GM12878 (cell line): ENCODE measurements around the gene KIF25. TPM values are rescaled to one million over a fixed set of nuclear protein-coding genes. Genes with fewer than 3 reads are reported as not detected.

ENCODE experiments used
- ATAC-seq: fragments of 200-7000 bp; cut with Tn5 transposase; 3 replicates; pipeline ENCODE4 v1.9.1; 2020; ENCODE audit warnings: mild to moderate bottlenecking, moderate library complexity
- BruUV-seq: library from RNA; stranded (reverse); fragments of 400-500 nt; replicated peaks from 2 replicates; lab custom pipeline; 2021; lab: Mats Ljungman, UMichigan
- CTCF ChIA-PET: fragments of 300-600 bp; sonication (Branson Sonifier 250); formaldehyde crosslinking; extraction: SDS; loops from one replicate; lab custom pipeline; 2021; ENCODE audit warnings: inconsistent platforms; lab: Yijun Ruan, JAX
- POLR2A ChIA-PET: fragments of 350-600 bp; formaldehyde crosslinking; extraction: SDS; loops from one replicate; lab custom pipeline; 2021; ENCODE audit warnings: inconsistent platforms; lab: Charles Lee
- RAD21 ChIA-PET: fragments of 300-600 bp; sonication (Branson Sonifier 250); formaldehyde crosslinking; loops from one replicate; lab custom pipeline; 2023; ENCODE audit warnings: antibody characterized with exemption; ENCODE audit not compliant: unreplicated experiment; lab: Charles Lee
- SMC1A ChIA-PET: fragments of 300-600 bp; sonication (Branson Sonifier 250); formaldehyde crosslinking; loops from one replicate; lab custom pipeline; 2023; ENCODE audit not compliant: unreplicated experiment, uncharacterized antibody; lab: Charles Lee
- DNase-seq: peaks from one replicate; pipeline ENCODE4 v3.0.0-alpha.2; 2011; ENCODE audit warnings: low read depth, low spot score
- FAIRE-seq: peaks from 3 replicates; lab custom pipeline; 2011; peaks lifted over from hg19 to GRCh38; lab: Jason Lieb, UNC
- H2AFZ ChIP-seq: 2 replicates; pipeline ENCODE4 v1.6.0; 2011; ENCODE audit warnings: low read depth, low read length, control low read depth; ENCODE audit not compliant: control insufficient read depth
- H3K27ac ChIP-seq: 2 replicates; pipeline ENCODE4 v1.5.1; 2011; ENCODE audit warnings: control low read depth; ENCODE audit not compliant: control insufficient read depth, insufficient read depth
- H3K27me3 ChIP-seq, 2 experiments: replicated peaks in 1 of 2; 2 replicates each; pipeline versions ENCODE4 v1.6.0 to v1.6.1; 2011; ENCODE audit warnings: low read length in 1 of 2; ENCODE audit not compliant: control insufficient read depth in 2 of 2, insufficient read depth in 2 of 2
- H3K36me3 ChIP-seq, 2 experiments: 2 replicates each; pipeline ENCODE4 v1.5.1; 2011; ENCODE audit warnings: low read length in 1 of 2; ENCODE audit not compliant: control insufficient read depth in 2 of 2, insufficient read depth in 2 of 2
- H3K4me1 ChIP-seq: 2 replicates; pipeline ENCODE4 v1.6.1; 2011; ENCODE audit warnings: mild to moderate bottlenecking, low read length, moderate library complexity, mixed read lengths; ENCODE audit not compliant: control insufficient read depth, insufficient read depth
- H3K4me2 ChIP-seq: 2 replicates; pipeline ENCODE4 v1.6.0; 2011; ENCODE audit warnings: control low read depth; ENCODE audit not compliant: control insufficient read depth, insufficient read depth
- H3K4me3 ChIP-seq: fragments of 200-600 bp; sonication (generic); 2 replicates; pipeline ENCODE4 v1.5.1; 2016
- H3K79me2 ChIP-seq: 2 replicates; pipeline ENCODE4 v1.6.0; 2011; ENCODE audit warnings: low read length; ENCODE audit not compliant: control insufficient read depth, insufficient read depth
- H3K9ac ChIP-seq: 2 replicates; pipeline ENCODE4 v1.8.0; 2011; ENCODE audit warnings: low read length, control low read depth, mixed read lengths; ENCODE audit not compliant: control insufficient read depth, insufficient read depth
- H3K9me3 ChIP-seq: replicated peaks from 3 replicates; pipeline ENCODE4 v1.5.1; 2011; ENCODE audit warnings: mild to moderate bottlenecking, low read length; ENCODE audit not compliant: control insufficient read depth, insufficient read depth
- H4K20me1 ChIP-seq: 2 replicates; pipeline ENCODE4 v1.6.0; 2011; ENCODE audit not compliant: control insufficient read depth, insufficient read depth
- BCL11A ChIP-seq: IDR thresholded peaks from 2 replicates; pipeline ENCODE4 v1.6.1; 2011; ENCODE audit warnings: low read depth, low read length
- BHLHE40 ChIP-seq, 2 experiments: fragments of 450-650 bp in 1 of 2; IDR thresholded peaks; 2 replicates each; pipeline ENCODE4 v1.6.1; 2011 to 2017; ENCODE audit warnings: low read depth in 2 of 2, borderline replicate concordance in 1 of 2, improper control_type of control experiment in 1 of 2, low read length in 1 of 2, mild to moderate bottlenecking in 1 of 2
- ETV6 ChIP-seq, 2 experiments: fragments of 450-650 bp in 1 of 2; IDR thresholded peaks in 1 of 2; conservative IDR thresholded peaks in 1 of 2; 2 replicates each; pipeline ENCODE4 v1.6.1; 2014; ENCODE audit warnings: antibody characterized with exemption in 1 of 2, borderline replicate concordance in 1 of 2, low read depth in 1 of 2, mild to moderate bottlenecking in 1 of 2, moderate library complexity in 1 of 2
- FOXM1 ChIP-seq: IDR thresholded peaks from 2 replicates; pipeline ENCODE4 v1.6.1; 2012; ENCODE audit warnings: low read depth, mild to moderate bottlenecking, inconsistent platforms, low read length, moderate library complexity
- GABPA ChIP-seq: IDR thresholded peaks from 2 replicates; pipeline ENCODE4 v1.6.1; 2014; ENCODE audit warnings: antibody characterized with exemption, low read depth, mild to moderate bottlenecking, inconsistent platforms
- HDGF ChIP-seq: fragments of 450-650 bp; IDR thresholded peaks from 2 replicates; pipeline ENCODE4 v1.6.1; 2016; ENCODE audit warnings: antibody characterized with exemption
- JUND ChIP-seq: IDR thresholded peaks from 2 replicates; pipeline ENCODE4 v1.6.1; 2012; ENCODE audit warnings: low read depth, mild to moderate bottlenecking, low read length, improper control_type of control experiment, moderate library complexity
- LARP7 ChIP-seq: fragments of 450-650 bp; IDR thresholded peaks from 2 replicates; pipeline ENCODE4 v1.6.1; 2017; ENCODE audit warnings: mild to moderate bottlenecking
- MTA2 ChIP-seq: fragments of 450-650 bp; IDR thresholded peaks from 2 replicates; pipeline ENCODE4 v1.6.1; 2016; ENCODE audit warnings: low read depth, mild to moderate bottlenecking, moderate library complexity
- PML ChIP-seq: IDR thresholded peaks from 2 replicates; pipeline ENCODE4 v1.6.1; 2012; ENCODE audit warnings: low read length, inconsistent platforms
- POLR2AphosphoS2 ChIP-seq: IDR thresholded peaks from 2 replicates; pipeline ENCODE4 v1.6.1; 2011; ENCODE audit warnings: low read depth, mild to moderate bottlenecking, low read length, improper control_type of control experiment, moderate library complexity
- RCOR1 ChIP-seq: conservative IDR thresholded peaks from 2 replicates; pipeline ENCODE4 v1.6.1; 2012; ENCODE audit warnings: low read depth, low read length, improper control_type of control experiment
- SIX5 ChIP-seq: IDR thresholded peaks from 2 replicates; pipeline ENCODE4 v1.6.1; 2011; ENCODE audit warnings: mild to moderate bottlenecking, low read depth, low read length, moderate library complexity; ENCODE audit not compliant: severe bottlenecking
- SMARCA5 ChIP-seq: fragments of 450-650 bp; IDR thresholded peaks from 2 replicates; pipeline ENCODE4 v1.6.1; 2017; ENCODE audit warnings: mild to moderate bottlenecking
- SRF ChIP-seq, 2 experiments: IDR thresholded peaks; 2 replicates each; pipeline ENCODE4 v1.6.1; 2011; ENCODE audit warnings: low read depth in 2 of 2, low read length in 2 of 2, mild to moderate bottlenecking in 1 of 2, moderate library complexity in 1 of 2
- STAT3 ChIP-seq: IDR thresholded peaks from 2 replicates; pipeline ENCODE4 v1.6.1; 2011; ENCODE audit warnings: low read depth, low read length, improper control_type of control experiment
- TAF1 ChIP-seq: IDR thresholded peaks from 2 replicates; pipeline ENCODE4 v1.6.1; 2011; ENCODE audit warnings: mild to moderate bottlenecking, low read depth, low read length, borderline replicate concordance
- ZSCAN29 ChIP-seq: fragments of 450-650 bp; IDR thresholded peaks from 2 replicates; pipeline ENCODE4 v1.6.1; 2017; ENCODE audit warnings: mild to moderate bottlenecking, moderate library complexity
- ZZZ3 ChIP-seq: IDR thresholded peaks from 2 replicates; pipeline ENCODE4 v1.6.1; 2011; ENCODE audit warnings: low read depth; ENCODE audit not compliant: control insufficient read depth, insufficient read length
- WGBS: methylation state at CpG from one replicate; pipeline ENCODE4 v1.1.6; 2016; ENCODE audit warnings: low lambda C conversion rate; ENCODE audit not compliant: insufficient replicate concordance, insufficient coverage; ENCODE audit errors: missing lambda C conversion rate; 5-methylcytosine and 5-hydroxymethylcytosine counted together
- in situ Hi-C: fragments of 300-500 bp; cut with MboI; formaldehyde crosslinking; loops from 9 replicates; pipeline ENCODE4 v1.14.3; 2018; ENCODE audit warnings: mixed read lengths
- intact Hi-C: fragments of 100-400 bp; cut with micrococcal nuclease; formaldehyde crosslinking; loops from one replicate; pipeline ENCODE4 v1.14.2; 2022; ENCODE audit not compliant: unreplicated experiment
- polyA plus RNA-seq, 11 experiments: library from polyadenylated mRNA; depleted of rRNA in 4 of 11; unstranded in 6 of 11; stranded (reverse) in 5 of 11; fragments of >200 nt; fragmentation: Nextera tagmentation in 4 of 11; fragmentation: Illumina TruSeq in 1 of 11; extraction: Ambion mirVana in 4 of 11; extraction: Trizol in 1 of 11; gene quantifications; 1 replicate in 1 of 11; 2 replicates in 10 of 11; pipeline versions ENCODE4 v1.2.1 to v1.2.3, GENCODE V29; 2011 to 2016; ENCODE audit warnings: inconsistent platforms in 2 of 11, missing spikeins in 2 of 11, low read depth in 1 of 11
- total RNA-seq, 4 experiments: library from RNA; depleted of rRNA in 3 of 4; stranded (reverse); fragments of >200 nt in 3 of 4; fragmentation: Illumina TruSeq in 1 of 4; extraction: Trizol in 1 of 4; gene quantifications; 2 replicates each; pipeline versions ENCODE4 v1.2.1 to v1.2.3, GENCODE V29; 2013 to 2021
- TF ChIP-seq, protein P1 (sequence below): IDR thresholded peaks from 2 replicates; pipeline ENCODE4 v1.6.1; 2012; ENCODE audit warnings: low read depth, low read length, improper control_type of control experiment
- TF ChIP-seq, protein P2 (sequence below): fragments of 450-650 bp; IDR thresholded peaks from 2 replicates; pipeline ENCODE4 v1.6.1; 2014; ENCODE audit warnings: mild to moderate bottlenecking

The KIF25 gene
- total and polyA plus RNA-seq, 10 of the 15 experiments (the other 5 are each of a cell fraction or from before 2014, with no cell fraction given), result not detected

DNA sequence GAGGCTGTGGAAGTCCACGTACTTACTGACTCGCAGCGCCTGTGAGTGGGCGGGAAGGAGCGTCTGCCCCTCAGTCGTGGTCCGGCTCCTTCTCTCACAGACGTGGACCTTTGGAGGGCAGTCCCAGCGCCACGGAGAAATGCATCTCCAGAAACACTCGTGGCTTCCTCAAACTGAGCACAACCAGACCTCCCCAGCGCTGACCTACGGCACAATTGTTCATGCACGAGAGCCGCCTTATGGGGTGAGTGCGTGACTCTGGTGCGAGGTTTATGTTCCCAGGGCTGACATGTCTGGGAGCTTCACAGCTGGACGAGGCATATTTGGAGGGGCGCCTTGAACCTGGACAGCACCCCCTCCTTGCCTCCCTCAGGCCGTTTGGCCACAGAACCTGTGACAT, 51.8 kb downstream of the KIF25 start:
- Histone ChIP-seq H3K4me2 (no peak overlapping the region), H3K79me2 (no peaks in the 10 kb centered on the region), H4K20me1 (no peaks in the 10 kb centered on the region), H2AFZ (no peak overlapping the region), H3K27me3 (no peaks in the 10 kb centered on the region), H3K4me1 (no peaks in the 10 kb centered on the region), H3K36me3 (no peaks in the 10 kb centered on the region), H3K4me3 (no peak overlapping the region), H3K27ac (no peak overlapping the region), H3K9ac (no peak overlapping the region), H3K9me3 (no peaks in the 10 kb centered on the region)
- no peak for TF ChIP-seq JUND
- no peak for TF ChIP-seq RCOR1
- no peak for TF ChIP-seq STAT3
- no peak for TF ChIP-seq TAF1
- no peak for TF ChIP-seq PML
- TF ChIP-seq BCL11A, result no peak
- no peak for TF ChIP-seq HDGF
- no peak for TF ChIP-seq POLR2AphosphoS2
- TF ChIP-seq BHLHE40 (IDR thresholded peaks at IDR 0.05; ENCODE audit: borderline replicate concordance in 1 of 2, low read depth in 2 of 2, low read length in 1 of 2), result no peak
- in situ Hi-C loops, result no loop called here
- ATAC-seq (no peak), DNase-seq (no peak), FAIRE-seq (no peak)
- ChIA-PET POLR2A (no interaction called here), SMC1A (no interaction called here), CTCF (no interaction called here), RAD21 (no interaction called here)
- WGBS, result 61% methylated on average over 19 of the region's 20 CpGs
- intact Hi-C loops, result no loop called here
- no TSS peak for BruUV-seq

DNA sequence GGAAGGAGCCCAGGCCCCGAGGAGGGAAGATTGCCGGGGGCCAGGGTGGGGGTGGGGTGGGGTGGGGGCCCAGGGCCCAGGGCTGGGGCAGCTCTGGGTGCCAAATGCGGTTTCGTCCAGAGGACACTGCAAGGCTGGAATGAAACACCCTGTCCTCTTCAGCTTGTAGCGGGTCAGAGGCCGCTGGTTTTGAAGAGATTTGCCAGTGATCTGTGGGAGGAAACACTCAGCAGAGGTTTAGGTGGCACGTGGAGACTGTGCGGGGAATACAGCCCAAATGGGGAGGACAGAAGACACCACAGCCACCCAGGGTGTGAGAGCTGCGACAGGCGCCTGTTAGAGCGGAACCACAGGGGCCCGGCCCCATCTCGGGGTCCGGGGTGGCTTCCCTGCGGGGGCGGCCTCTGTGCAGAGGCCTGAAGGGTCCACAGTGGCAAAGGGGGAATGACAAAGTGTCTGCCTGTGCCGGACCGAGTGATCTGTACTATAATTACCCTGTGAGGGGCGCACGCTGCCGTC, 52.3 kb downstream of the KIF25 start:
- BruUV-seq, result no TSS peak
- Histone ChIP-seq H3K79me2 (no peaks in the 10 kb centered on the region), H4K20me1 (no peaks in the 10 kb centered on the region), H3K4me1 (no peaks in the 10 kb centered on the region), H3K9ac (no peak overlapping the region), H3K4me2 (no peak overlapping the region), H3K27me3 (no peaks in the 10 kb centered on the region), H2AFZ (no peak overlapping the region), H3K27ac (no peak overlapping the region), H3K36me3 (no peaks in the 10 kb centered on the region), H3K4me3 (no peak overlapping the region), H3K9me3 (no peaks in the 10 kb centered on the region)
- FAIRE-seq (no peak), ATAC-seq (no peak), DNase-seq (no peak)
- 72% methylated on average over 17 of the region's 21 CpGs for WGBS
- ChIA-PET RAD21 (no interaction called here), POLR2A (no interaction called here), SMC1A (no interaction called here), CTCF (no interaction called here)
- intact Hi-C loops (no loop called here), in situ Hi-C loops (no loop called here)
- no peak for TF ChIP-seq ETV6 (conservative IDR thresholded peaks at IDR 0.05 in 1 of 2, IDR thresholded peaks at IDR 0.05 in 1 of 2; ENCODE audit: borderline replicate concordance in 1 of 2, low read depth in 1 of 2)
- TF ChIP-seq, protein P1, sequence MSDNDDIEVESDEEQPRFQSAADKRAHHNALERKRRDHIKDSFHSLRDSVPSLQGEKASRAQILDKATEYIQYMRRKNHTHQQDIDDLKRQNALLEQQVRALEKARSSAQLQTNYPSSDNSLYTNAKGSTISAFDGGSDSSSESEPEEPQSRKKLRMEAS, result no peak
- TF ChIP-seq MTA2, result no peak
- TF ChIP-seq SMARCA5, result no peak
- no peak for TF ChIP-seq GABPA
- TF ChIP-seq, protein P2, sequence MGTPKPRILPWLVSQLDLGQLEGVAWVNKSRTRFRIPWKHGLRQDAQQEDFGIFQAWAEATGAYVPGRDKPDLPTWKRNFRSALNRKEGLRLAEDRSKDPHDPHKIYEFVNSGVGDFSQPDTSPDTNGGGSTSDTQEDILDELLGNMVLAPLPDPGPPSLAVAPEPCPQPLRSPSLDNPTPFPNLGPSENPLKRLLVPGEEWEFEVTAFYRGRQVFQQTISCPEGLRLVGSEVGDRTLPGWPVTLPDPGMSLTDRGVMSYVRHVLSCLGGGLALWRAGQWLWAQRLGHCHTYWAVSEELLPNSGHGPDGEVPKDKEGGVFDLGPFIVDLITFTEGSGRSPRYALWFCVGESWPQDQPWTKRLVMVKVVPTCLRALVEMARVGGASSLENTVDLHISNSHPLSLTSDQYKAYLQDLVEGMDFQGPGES, result no peak
- TF ChIP-seq ZSCAN29, result no peak
- TF ChIP-seq LARP7, result no peak
- no peak for TF ChIP-seq SRF (IDR thresholded peaks at IDR 0.05; ENCODE audit: low read depth in 2 of 2, low read length in 2 of 2)
- TF ChIP-seq ZZZ3, result no peak
- no peak for TF ChIP-seq FOXM1
- TF ChIP-seq SIX5, result no peak
